Epithelial cell of proximal tubule (primary cell): ENCODE results near the gene LCOR. TPM values are rescaled to one million over a fixed set of nuclear protein-coding genes. Genes with fewer than 3 reads are reported as not detected.

Experiments used
- DNase-seq: peaks from one replicate; pipeline ENCODE4 v3.0.0-alpha.2; 2011; ENCODE audit warnings: low read depth
- H3K4me3 ChIP-seq: 2 replicates; pipeline ENCODE4 v1.5.1; 2011; ENCODE audit warnings: low read depth, mild to moderate bottlenecking, low read length
- total RNA-seq: library from RNA; depleted of rRNA; stranded (reverse); fragments of >200 nt; gene quantifications from 2 replicates; pipeline ENCODE4 v1.2.3, GENCODE V29; 2015
- TF ChIP-seq, protein P1 (sequence below): conservative IDR thresholded peaks from 2 replicates; pipeline ENCODE4 v1.5.1; 2012; ENCODE audit warnings: low read depth, mild to moderate bottlenecking, low read length

Gene LCOR
- total RNA-seq, 1 donor from 2014 or later: 17.2 TPM

DNA sequence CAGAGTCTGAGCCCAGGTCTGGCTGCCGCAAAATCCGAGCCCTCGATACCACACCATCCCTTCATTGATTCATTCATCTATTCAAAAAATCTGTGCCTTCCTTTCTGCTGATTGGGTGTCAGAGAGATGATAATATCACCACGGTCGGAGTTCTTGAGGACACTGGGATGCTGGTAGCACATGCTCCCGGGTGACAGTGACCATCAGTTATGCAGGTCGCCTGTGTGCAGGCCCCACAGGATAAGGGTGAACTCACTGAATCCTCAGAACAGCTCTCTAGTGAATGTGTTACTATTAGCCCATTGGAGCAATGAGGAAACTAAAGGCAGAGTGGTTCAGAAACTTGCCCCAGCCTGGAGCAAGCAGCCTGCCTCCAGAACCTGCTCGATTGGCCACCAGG is 208.6 kb downstream of the LCOR start:
- no peak for DNase-seq
- no peak overlapping the region for H3K4me3 ChIP-seq
- TF ChIP-seq, protein P1, sequence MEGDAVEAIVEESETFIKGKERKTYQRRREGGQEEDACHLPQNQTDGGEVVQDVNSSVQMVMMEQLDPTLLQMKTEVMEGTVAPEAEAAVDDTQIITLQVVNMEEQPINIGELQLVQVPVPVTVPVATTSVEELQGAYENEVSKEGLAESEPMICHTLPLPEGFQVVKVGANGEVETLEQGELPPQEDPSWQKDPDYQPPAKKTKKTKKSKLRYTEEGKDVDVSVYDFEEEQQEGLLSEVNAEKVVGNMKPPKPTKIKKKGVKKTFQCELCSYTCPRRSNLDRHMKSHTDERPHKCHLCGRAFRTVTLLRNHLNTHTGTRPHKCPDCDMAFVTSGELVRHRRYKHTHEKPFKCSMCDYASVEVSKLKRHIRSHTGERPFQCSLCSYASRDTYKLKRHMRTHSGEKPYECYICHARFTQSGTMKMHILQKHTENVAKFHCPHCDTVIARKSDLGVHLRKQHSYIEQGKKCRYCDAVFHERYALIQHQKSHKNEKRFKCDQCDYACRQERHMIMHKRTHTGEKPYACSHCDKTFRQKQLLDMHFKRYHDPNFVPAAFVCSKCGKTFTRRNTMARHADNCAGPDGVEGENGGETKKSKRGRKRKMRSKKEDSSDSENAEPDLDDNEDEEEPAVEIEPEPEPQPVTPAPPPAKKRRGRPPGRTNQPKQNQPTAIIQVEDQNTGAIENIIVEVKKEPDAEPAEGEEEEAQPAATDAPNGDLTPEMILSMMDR: no peak

DNA sequence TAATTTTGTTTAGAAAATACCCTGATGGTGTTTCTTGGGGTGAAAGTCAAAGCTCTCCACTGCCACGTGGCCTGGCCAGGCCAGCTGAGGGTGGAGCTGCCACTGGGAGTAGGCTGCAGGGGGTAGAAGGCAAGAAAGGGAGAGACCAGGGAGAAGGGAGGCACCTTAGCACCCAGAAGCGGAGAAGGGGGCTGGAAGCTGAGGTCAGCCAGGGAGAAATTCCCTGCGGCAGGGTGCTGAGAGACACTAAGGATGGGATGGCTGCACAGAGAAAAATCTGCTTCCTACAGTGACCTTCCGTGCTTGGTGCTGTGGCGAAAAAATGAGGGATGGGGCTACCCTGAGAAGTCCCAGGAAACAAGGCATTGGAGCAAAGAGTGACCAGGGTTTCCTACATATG is 210.0 kb downstream of the LCOR start:
- no peak overlapping the region for H3K4me3 ChIP-seq
- DNase-seq: no peak
- TF ChIP-seq, protein P1: no peak

DNA sequence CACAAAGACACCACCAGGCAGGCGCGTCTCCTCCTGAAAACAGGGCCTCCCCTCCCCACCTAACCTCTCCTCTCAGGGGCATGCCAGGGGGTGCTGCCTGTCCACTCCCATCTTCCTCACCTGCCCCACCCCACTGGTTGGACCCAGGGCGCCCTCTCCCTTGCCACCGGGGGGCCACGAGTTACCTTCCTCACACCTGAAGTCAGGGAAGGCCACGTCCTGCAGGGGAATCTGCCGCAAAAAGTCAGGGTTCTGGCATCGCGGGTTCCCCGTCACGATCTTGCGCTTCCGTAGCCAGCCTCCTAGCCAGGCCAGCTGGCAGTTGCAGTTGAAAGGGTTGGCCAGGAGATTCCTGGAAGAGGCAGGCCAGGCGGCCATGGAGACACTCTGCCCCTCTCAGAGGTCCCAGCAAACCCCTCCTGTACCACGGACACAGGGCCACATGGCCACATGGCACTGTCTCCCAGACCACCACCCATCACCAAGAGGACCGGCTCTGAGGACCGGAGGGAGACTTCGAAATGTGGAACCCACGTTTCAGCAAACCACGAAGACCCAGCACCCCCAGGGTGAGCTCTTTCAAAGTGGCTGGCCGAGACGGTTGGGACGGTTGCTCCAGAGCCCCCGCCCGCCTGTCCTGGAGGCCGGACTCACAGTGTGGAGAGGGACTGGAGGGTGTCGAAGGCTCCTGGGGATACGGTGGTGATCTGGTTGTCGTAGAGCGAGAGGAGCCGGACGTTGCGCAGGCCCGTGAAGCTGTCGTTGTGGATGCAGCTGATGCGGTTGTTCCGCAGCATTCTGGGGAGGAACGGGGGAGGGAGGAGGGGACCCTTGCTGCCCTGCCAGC is 210.8 kb downstream of the LCOR start:
- TF ChIP-seq, protein P1: no peak
- H3K4me3 ChIP-seq: no peak overlapping the region
- no peak for DNase-seq

DNA sequence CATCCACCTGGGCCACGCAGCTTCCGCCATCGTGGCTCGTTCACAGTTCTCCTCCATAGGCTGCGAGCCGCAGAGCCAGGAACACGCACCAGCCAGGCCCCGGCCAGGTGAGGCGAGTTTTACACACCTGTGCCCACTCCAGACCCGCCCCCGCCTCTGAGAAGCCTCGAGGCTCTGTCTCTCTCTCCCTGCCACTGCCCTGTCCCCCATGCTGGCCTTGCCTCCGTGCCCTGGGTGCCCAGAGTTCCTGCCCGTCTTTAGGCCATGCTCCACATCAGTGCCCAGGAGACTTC is 211.4 kb downstream of the LCOR start:
- H3K4me3 ChIP-seq: no peak overlapping the region
- no peak for DNase-seq

More for the DNA sequence above, 211.4 kb downstream of the LCOR start:
- TF ChIP-seq, protein P1: no peak

Other genes with a start within 250 kb of the LCOR start
- 67.4 and 77.1 TPM in 2 replicates for gene TM9SF3, start 245.3 kb upstream of the LCOR start, total RNA-seq
- 4.1 and 4.2 TPM in 2 replicates for gene PIK3AP1, start 111.8 kb upstream of the LCOR start, total RNA-seq